22Rv1 (cell line): Measurements from ENCODE around the gene ANKRD63.
A peak's percentile ranks its signal among the peaks of the same experiment; 100 is the strongest.

Experiments
- H3K27ac ChIP-seq: fragments of 450-650 bp; 2 replicates; pipeline ENCODE4 v1.5.1; 2017
- ZFX ChIP-seq: fragments of 450-650 bp; IDR thresholded peaks from 2 replicates; pipeline ENCODE4 v1.6.1; 2017; ENCODE audit warnings: antibody characterized with exemption, borderline replicate concordance
- TF ChIP-seq, protein P1 (sequence below): fragments of 450-650 bp; IDR thresholded peaks from 2 replicates; pipeline ENCODE4 v1.5.1; 2017; ENCODE audit warnings: mild to moderate bottlenecking

Gene ANKRD63

GRCh38 chr15:40287505-40287904, 4.6 kb upstream of the ANKRD63 start:
- TF ChIP-seq, protein P1, sequence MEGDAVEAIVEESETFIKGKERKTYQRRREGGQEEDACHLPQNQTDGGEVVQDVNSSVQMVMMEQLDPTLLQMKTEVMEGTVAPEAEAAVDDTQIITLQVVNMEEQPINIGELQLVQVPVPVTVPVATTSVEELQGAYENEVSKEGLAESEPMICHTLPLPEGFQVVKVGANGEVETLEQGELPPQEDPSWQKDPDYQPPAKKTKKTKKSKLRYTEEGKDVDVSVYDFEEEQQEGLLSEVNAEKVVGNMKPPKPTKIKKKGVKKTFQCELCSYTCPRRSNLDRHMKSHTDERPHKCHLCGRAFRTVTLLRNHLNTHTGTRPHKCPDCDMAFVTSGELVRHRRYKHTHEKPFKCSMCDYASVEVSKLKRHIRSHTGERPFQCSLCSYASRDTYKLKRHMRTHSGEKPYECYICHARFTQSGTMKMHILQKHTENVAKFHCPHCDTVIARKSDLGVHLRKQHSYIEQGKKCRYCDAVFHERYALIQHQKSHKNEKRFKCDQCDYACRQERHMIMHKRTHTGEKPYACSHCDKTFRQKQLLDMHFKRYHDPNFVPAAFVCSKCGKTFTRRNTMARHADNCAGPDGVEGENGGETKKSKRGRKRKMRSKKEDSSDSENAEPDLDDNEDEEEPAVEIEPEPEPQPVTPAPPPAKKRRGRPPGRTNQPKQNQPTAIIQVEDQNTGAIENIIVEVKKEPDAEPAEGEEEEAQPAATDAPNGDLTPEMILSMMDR: no peak
- TF ChIP-seq ZFX: no peak
- H3K27ac ChIP-seq: no peak overlapping the region

DNA sequence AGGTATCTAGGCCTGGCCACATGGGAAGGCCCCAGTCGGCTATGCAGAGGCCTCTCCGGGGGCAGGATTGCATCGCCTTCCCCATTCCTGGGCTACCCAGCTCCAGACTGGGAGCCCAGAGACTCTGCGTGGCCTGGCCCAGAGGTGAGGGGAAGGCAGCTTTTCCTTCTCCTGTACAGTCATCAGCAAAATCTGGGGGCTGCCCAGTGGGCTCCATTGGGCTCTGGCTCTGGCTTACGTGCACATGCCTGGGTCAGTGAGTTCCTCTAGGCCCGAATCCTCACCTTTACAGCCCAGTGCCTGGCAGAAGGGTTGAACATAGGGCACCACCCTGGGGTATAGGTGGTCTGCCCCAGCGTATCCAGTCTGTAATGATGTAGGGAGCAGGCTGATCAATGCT, 3.9 kb upstream of the ANKRD63 start:
- TF ChIP-seq, protein P1: no peak
- no peak for TF ChIP-seq ZFX
- no peak overlapping the region for H3K27ac ChIP-seq

DNA sequence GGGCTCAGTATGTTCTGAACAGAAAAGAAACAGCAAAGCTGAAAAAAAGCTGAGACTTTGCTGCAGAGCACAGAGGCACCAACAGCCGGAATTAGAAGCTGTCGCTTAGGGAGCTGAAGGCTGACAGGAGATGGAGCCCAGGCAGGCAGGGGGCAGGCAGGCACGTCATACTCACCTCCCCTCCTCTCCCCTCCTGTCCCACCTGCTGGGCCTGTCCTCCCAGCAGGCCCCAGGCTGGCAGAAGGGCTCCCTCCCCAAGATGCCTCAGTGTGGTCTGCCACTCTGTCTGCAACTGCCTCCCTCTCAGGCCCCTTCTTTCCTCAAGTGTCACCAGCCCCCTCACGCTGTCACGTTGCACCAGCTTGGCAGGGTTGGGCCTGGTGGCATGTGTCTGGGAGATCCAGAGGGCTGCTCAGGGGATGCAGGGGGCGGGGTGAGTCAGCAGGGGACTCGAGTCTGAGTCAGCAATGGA, 3.2 kb upstream of the ANKRD63 start:
- no peak overlapping the region for H3K27ac ChIP-seq

DNA sequence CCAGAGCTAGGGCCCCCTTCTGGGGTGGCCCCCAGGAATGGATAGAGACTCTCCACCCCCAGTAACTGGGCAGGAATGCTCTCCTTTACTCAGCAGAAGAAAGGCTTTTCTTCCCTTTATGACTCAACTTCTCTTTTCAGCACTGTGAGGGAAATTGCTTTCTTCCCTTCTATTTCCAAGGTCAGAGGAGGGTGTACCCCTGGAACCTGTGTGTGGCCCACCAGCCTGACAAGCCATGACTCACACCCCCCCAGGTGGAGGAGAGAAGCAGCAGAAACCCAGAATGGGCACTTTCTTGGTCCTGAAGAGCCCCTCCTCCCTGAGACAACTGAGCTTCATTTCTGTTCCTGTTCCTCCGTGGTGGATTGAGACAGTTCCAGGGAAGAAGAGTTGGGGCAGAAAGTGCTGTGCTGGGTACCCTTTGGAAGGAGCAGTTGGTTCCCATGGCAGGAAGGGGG, 2.7 kb upstream of the ANKRD63 start:
- no peak overlapping the region for H3K27ac ChIP-seq
- TF ChIP-seq, protein P1: no peak
- no peak for TF ChIP-seq ZFX

More for the DNA sequence above, 3.2 kb upstream of the ANKRD63 start:
- TF ChIP-seq, protein P1: no peak
- TF ChIP-seq ZFX: no peak

DNA sequence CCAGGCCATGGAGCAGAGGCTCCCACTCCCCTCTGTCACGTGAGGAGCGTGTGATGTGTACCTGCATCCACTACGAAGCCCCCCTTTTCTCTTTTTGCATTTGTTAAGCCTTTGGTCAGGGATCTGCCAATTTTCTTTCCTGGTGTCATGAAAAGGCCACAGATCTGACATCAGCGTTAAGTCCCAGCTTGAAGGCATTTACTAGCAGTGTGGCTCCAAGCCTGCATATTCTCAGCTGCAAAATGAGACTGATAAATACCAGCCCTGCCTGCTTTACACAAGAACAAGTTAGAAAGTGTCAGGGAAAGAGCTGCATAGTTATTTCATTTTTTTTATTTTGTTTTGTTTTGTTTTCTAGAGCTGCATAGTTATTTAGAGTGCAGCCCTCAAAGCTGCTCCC, 2.3 kb upstream of the ANKRD63 start:
- no peak overlapping the region for H3K27ac ChIP-seq
- TF ChIP-seq ZFX: no peak
- TF ChIP-seq, protein P1: no peak

DNA sequence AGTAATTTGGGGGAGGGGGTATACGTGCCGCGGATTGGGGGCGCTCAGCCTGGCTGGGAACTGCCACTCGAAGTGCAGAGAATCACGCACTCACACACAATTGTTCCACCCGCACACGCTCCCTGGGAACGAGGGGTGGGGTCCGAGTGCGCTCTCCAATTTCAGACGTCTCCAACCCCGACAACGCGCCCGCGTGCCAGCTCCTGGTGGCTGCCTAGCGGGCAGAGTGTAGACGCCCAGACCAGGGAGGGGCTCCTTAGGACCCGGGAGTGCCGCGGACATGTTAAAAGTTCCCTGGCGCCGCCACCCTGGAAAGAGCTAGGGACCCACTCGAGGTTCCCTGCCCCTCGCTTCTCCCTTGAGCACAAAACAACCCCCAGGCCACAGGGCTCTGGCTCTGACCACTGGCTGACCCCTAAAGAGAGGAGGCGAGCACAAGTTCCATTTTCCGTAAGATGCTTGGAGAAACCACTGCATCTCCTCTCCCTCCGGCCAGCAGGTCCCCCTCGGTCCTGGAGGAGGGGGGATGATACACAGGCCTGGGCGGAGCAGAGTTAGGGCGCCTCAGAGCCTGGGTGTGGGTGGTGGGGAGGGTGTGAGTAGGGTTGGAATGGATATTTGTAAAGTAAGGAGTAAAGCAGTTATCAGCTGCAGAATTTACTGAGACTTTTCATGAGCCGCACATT, 894 bp upstream of the ANKRD63 start:
- H3K27ac ChIP-seq: no peak overlapping the region
- TF ChIP-seq, protein P1: no peak
- no peak for TF ChIP-seq ZFX

GRCh38 chr15:40282147-40282868, 556 bp downstream of the ANKRD63 start:
- no peak overlapping the region for H3K27ac ChIP-seq

More at GRCh38 chr15:40282147-40282868, 556 bp downstream of the ANKRD63 start:
- TF ChIP-seq, protein P1: peak; percentile 78
- no peak for TF ChIP-seq ZFX
